GM12892 (cell line): ENCODE measurements around the gene PRRT2.

ENCODE experiments used
- POLR2A ChIP-seq: IDR thresholded peaks from 2 replicates; pipeline ENCODE4 v1.6.1; 2011; ENCODE audit warnings: low read depth, low read length, control low read depth
- TAF1 ChIP-seq: IDR thresholded peaks from 2 replicates; pipeline ENCODE4 v1.6.1; 2011; ENCODE audit warnings: low read depth, mild to moderate bottlenecking, control low read depth, low read length, borderline replicate concordance

- TF ChIP-seq POLR2A (no peak), TAF1 (no peak)
Observed at GRCh38 chr16:29858974-29859373, 47.0 kb downstream of the PRRT2 start.
